T-helper 17 cell (primary cell): Measurements from ENCODE around the gene DCTN3. TPM values are rescaled to one million over a fixed set of nuclear protein-coding genes. Genes with fewer than 3 reads are reported as not detected.

Experiments used
- ATAC-seq: fragments of 150-1000 bp; cut with Tn5 transposase; 2 replicates; pipeline ENCODE4 v1.10.0; 2021; ENCODE audit warnings: mild to moderate bottlenecking, moderate library complexity
- DNase-seq, 3 donors: peaks; one replicate each; pipeline versions ENCODE4 v3.0.0 to v3.0.0-alpha.2; 2020 to 2021
- H3K9me3 ChIP-seq: one replicate; pipeline ENCODE4 v1.7.0; 2013; ENCODE audit warnings: low read length, mild to moderate bottlenecking; ENCODE audit not compliant: control insufficient read depth, poor library complexity, severe bottlenecking
- H3K27ac Mint-ChIP-seq: one replicate; pipeline ENCODE4 v1.8.0; 2022; ENCODE audit warnings: mild to moderate bottlenecking, moderate library complexity, mixed read lengths
- H3K27me3 Mint-ChIP-seq: one replicate; pipeline ENCODE4 v1.8.0; 2022; ENCODE audit warnings: mixed read lengths
- H3K36me3 Mint-ChIP-seq: one replicate; pipeline ENCODE4 v1.8.0; 2022; ENCODE audit warnings: low read depth, mixed read lengths
- H3K4me1 Mint-ChIP-seq: one replicate; pipeline ENCODE4 v1.8.0; 2022; ENCODE audit warnings: mild to moderate bottlenecking, mixed read lengths
- H3K4me3 Mint-ChIP-seq: one replicate; pipeline ENCODE4 v1.8.0; 2022; ENCODE audit warnings: mild to moderate bottlenecking, moderate library complexity, mixed read lengths
- total RNA-seq, 4 donors: library from RNA in 2 of 4; stranded (reverse) in 2 of 4; gene quantifications; one replicate each; pipeline ENCODE4 v1.2.3 and lab custom pipeline; 2022 to 2026

Gene DCTN3
- total RNA-seq, 2 donors from 2014 or later = 76.4 to 82.4 TPM

GRCh38 chr9:34576597-34577399 is 43.5 kb downstream of the DCTN3 start:
- H3K4me1 Mint-ChIP-seq = peaks cover 22% of the 10 kb centered on the region
- peak overlapping the region; percentile 89 for H3K4me3 Mint-ChIP-seq
- no peak overlapping the region for H3K27ac Mint-ChIP-seq
- ATAC-seq (no peak), DNase-seq (no peak)
- no peaks in the 10 kb centered on the region for H3K9me3 ChIP-seq
- peaks cover 74% of the 10 kb centered on the region for H3K27me3 Mint-ChIP-seq
- peaks cover 24% of the 10 kb centered on the region for H3K36me3 Mint-ChIP-seq

- ATAC-seq (no peak), DNase-seq (no peak)
- H3K9me3 ChIP-seq = no peaks in the 10 kb centered on the region
- no peak overlapping the region for H3K4me3 Mint-ChIP-seq
- H3K27ac Mint-ChIP-seq = no peak overlapping the region
- peaks cover 23% of the 10 kb centered on the region for H3K36me3 Mint-ChIP-seq
- peaks cover 22% of the 10 kb centered on the region for H3K4me1 Mint-ChIP-seq
- peaks cover 74% of the 10 kb centered on the region for H3K27me3 Mint-ChIP-seq
Observed at GRCh38 chr9:34575862-34576596, 44.3 kb downstream of the DCTN3 start.

GRCh38 chr9:34575241-34575640 is 45.1 kb downstream of the DCTN3 start:
- Mint-ChIP-seq H3K36me3 (peaks cover 21% of the 10 kb centered on the region), H3K4me1 (peaks cover 22% of the 10 kb centered on the region), H3K27ac (no peak overlapping the region), H3K27me3 (peaks cover 74% of the 10 kb centered on the region), H3K4me3 (no peak overlapping the region)
- DNase-seq (no peak), ATAC-seq (no peak)
- no peaks in the 10 kb centered on the region for H3K9me3 ChIP-seq

DNA sequence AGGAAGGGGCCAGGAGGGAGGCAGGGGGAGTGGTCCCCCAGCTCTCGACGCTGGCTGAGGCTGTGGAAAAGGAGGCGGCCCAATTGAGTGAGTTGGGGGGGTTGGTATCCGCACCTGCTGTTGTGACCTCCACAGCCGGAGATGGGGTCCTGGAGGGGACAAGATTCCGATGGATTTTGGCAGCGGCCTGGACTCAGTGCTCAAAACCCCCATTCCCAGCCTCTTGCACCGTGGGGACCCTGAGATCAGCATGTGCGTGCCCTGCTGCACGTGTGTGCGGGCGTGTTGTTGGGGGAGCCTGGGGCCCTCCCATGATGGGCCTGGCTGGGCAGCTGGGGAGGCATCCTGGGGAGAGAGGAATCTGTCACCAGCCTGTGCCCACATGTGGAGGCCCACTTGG is 45.7 kb downstream of the DCTN3 start:
- Mint-ChIP-seq H3K27me3 (peaks cover 74% of the 10 kb centered on the region), H3K4me3 (no peak overlapping the region), H3K27ac (no peak overlapping the region), H3K4me1 (peaks cover 23% of the 10 kb centered on the region), H3K36me3 (peaks cover 19% of the 10 kb centered on the region)
- no peak for ATAC-seq
- no peaks in the 10 kb centered on the region for H3K9me3 ChIP-seq
- no peak for DNase-seq

GRCh38 chr9:34573599-34574325 is 46.5 kb downstream of the DCTN3 start:
- Mint-ChIP-seq H3K36me3 (peaks cover 14% of the 10 kb centered on the region), H3K27me3 (peaks cover 68% of the 10 kb centered on the region), H3K27ac (no peak overlapping the region), H3K4me3 (no peak overlapping the region), H3K4me1 (peaks cover 18% of the 10 kb centered on the region)
- no peak for DNase-seq
- no peak for ATAC-seq
- H3K9me3 ChIP-seq = no peaks in the 10 kb centered on the region

GRCh38 chr9:34572628-34573027 is 47.7 kb downstream of the DCTN3 start:
- Mint-ChIP-seq H3K4me3 (no peak overlapping the region), H3K4me1 (peaks cover 17% of the 10 kb centered on the region), H3K27me3 (peaks cover 71% of the 10 kb centered on the region), H3K27ac (no peak overlapping the region), H3K36me3 (peaks cover 14% of the 10 kb centered on the region)
- H3K9me3 ChIP-seq = no peaks in the 10 kb centered on the region
- ATAC-seq (no peak), DNase-seq (no peak)

GRCh38 chr9:34572092-34572491 is 48.2 kb downstream of the DCTN3 start:
- H3K27me3 Mint-ChIP-seq = peaks cover 71% of the 10 kb centered on the region
- H3K4me1 Mint-ChIP-seq = peaks cover 12% of the 10 kb centered on the region
- H3K36me3 Mint-ChIP-seq = peaks cover 8% of the 10 kb centered on the region
- no peak overlapping the region for H3K4me3 Mint-ChIP-seq
- no peak overlapping the region for H3K27ac Mint-ChIP-seq
- DNase-seq = no peak
- ATAC-seq = no peak
- H3K9me3 ChIP-seq = no peaks in the 10 kb centered on the region

DNA sequence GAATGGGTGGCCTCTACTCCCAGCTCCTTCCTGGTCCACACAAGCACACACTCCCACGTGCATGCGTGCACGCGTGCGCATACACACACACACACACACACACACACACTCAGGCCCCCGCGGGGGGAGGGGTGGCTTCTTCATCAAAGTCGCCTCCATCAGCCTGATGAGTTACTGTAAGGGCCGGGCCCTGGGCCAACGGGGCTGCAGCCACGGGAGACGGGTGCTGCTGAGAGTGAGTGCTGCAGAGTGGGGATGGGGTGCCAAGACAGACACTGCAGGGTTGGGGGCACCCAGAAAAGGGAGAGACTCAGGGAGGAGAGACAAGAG is 48.8 kb downstream of the DCTN3 start:
- no peak overlapping the region for H3K4me3 Mint-ChIP-seq
- no peak for ATAC-seq

GRCh38 chr9:34570809-34571480 is 49.4 kb downstream of the DCTN3 start:
- Mint-ChIP-seq H3K36me3 (peaks cover 4% of the 10 kb centered on the region), H3K4me3 (no peak overlapping the region), H3K27ac (no peak overlapping the region), H3K4me1 (peaks cover 8% of the 10 kb centered on the region), H3K27me3 (peaks cover 71% of the 10 kb centered on the region)
- no peaks in the 10 kb centered on the region for H3K9me3 ChIP-seq
- ATAC-seq (no peak), DNase-seq (no peak)

More for the DNA sequence above, 48.8 kb downstream of the DCTN3 start:
- no peak for DNase-seq
- peaks cover 71% of the 10 kb centered on the region for H3K27me3 Mint-ChIP-seq
- H3K36me3 Mint-ChIP-seq = peaks cover 8% of the 10 kb centered on the region
- peaks cover 12% of the 10 kb centered on the region for H3K4me1 Mint-ChIP-seq
- H3K27ac Mint-ChIP-seq = no peak overlapping the region
- no peaks in the 10 kb centered on the region for H3K9me3 ChIP-seq

- H3K27me3 Mint-ChIP-seq = peaks cover 73% of the 10 kb centered on the region
- no peak for ATAC-seq
- H3K27ac Mint-ChIP-seq = no peak overlapping the region
- H3K4me1 Mint-ChIP-seq = peaks cover 8% of the 10 kb centered on the region
- H3K4me3 Mint-ChIP-seq = no peak overlapping the region
- peaks cover 3% of the 10 kb centered on the region for H3K36me3 Mint-ChIP-seq
- no peaks in the 10 kb centered on the region for H3K9me3 ChIP-seq
- no peak for DNase-seq
Observed at GRCh38 chr9:34570376-34570775, 49.9 kb downstream of the DCTN3 start.

- peaks cover 4% of the 10 kb centered on the region for H3K36me3 Mint-ChIP-seq
- no peak for ATAC-seq
- H3K4me3 Mint-ChIP-seq = no peak overlapping the region
- peaks cover 7% of the 10 kb centered on the region for H3K4me1 Mint-ChIP-seq
- H3K9me3 ChIP-seq = no peaks in the 10 kb centered on the region
- no peak overlapping the region for H3K27ac Mint-ChIP-seq
- no peak for DNase-seq
- H3K27me3 Mint-ChIP-seq = peaks cover 77% of the 10 kb centered on the region
Observed at GRCh38 chr9:34568774-34569173, 51.5 kb downstream of the DCTN3 start.

DNA sequence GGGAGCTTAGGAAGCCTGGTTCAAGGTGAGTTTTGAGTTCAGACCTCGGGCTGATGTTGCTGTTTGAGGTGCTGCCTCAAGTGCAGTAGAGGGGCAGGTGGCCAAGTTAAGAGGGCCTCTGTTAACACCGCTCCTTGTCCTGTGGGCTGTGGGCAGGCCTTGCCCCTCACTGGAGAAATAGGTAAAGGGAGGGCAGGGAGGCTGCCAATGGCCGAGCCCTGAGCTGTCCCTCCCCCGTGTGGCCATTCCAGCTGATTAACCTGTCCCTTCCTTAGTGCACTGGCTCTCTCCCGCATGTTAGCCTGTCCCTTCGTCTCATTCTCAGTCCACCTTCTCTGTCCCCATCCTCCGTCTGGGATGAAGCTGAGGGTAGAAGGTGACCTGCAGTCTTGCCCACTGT is 52.2 kb downstream of the DCTN3 start:
- Mint-ChIP-seq H3K4me1 (peaks cover 4% of the 10 kb centered on the region), H3K27me3 (peaks cover 77% of the 10 kb centered on the region), H3K36me3 (peaks cover 6% of the 10 kb centered on the region), H3K27ac (no peak overlapping the region), H3K4me3 (no peak overlapping the region)
- H3K9me3 ChIP-seq = no peaks in the 10 kb centered on the region
- no peak for DNase-seq
- no peak for ATAC-seq

DNA sequence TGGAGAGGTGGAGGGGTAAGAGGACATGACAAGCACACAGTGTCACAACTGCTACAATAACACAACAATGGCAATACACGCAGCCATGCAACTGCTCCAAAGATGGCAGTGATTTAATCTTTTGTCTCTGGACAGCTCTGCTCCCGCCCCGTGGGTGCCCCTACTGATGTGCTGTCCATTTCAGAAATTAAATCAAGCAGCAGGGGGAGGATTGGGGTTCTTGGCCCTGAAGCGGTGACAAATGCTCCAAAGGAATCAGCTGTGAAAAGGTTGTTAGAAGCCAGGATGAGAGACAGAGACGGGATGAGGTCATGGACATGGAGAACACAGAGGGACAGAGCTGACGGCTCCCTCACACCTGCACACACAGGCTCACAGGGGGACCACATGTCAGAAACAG is 53.3 kb downstream of the DCTN3 start:
- no peaks in the 10 kb centered on the region for H3K9me3 ChIP-seq
- peaks cover 77% of the 10 kb centered on the region for H3K27me3 Mint-ChIP-seq
- ATAC-seq (no peak), DNase-seq (no peak)
- no peak overlapping the region for H3K4me3 Mint-ChIP-seq
- H3K4me1 Mint-ChIP-seq = peaks cover 4% of the 10 kb centered on the region
- H3K27ac Mint-ChIP-seq = no peak overlapping the region
- H3K36me3 Mint-ChIP-seq = peaks cover 6% of the 10 kb centered on the region
